Adrenal gland (tissue), 19 donors: Measurements from ENCODE around the gene PROK1. TPM values are rescaled to one million over a fixed set of nuclear protein-coding genes. Genes with fewer than 3 reads are reported as not detected.
"Not testable (repeated sequence)": the region's sequence is repeated elsewhere in the genome, so short reads cannot be mapped to it uniquely, and the experiment has no call there.

Source experiments
- DNase-seq, 7 donors: peaks; one replicate each; pipeline ENCODE4 v3.0.0-alpha.2; 2019 to 2020
- H3K27ac ChIP-seq, 5 donors: fragments of 200-600 bp; sonication (generic) in 4 of 5; 1 replicate in 3 of 5; 2 replicates in 2 of 5; pipeline versions ENCODE4 v1.5.1 to v1.8.0; 2016 to 2020; ENCODE audit warnings: mild to moderate bottlenecking in 1 of 5
- H3K27me3 ChIP-seq: fragments of 200-600 bp; 2 replicates; pipeline ENCODE4 v1.8.0; 2021
- H3K36me3 ChIP-seq, 2 donors: fragments of 200-600 bp; replicated peaks in 1 of 2; 1 replicate in 1 of 2; 2 replicates in 1 of 2; pipeline versions ENCODE4 v1.5.1 to v1.8.0; 2018 to 2022
- H3K4me1 ChIP-seq, 2 donors: fragments of 200-600 bp; replicated peaks in 1 of 2; 1 replicate in 1 of 2; 2 replicates in 1 of 2; pipeline versions ENCODE4 v1.5.1 to v1.8.0; 2018 to 2021
- H3K4me3 ChIP-seq, 4 donors: fragments of 200-600 bp; sonication (generic) in 3 of 4; one replicate each; pipeline ENCODE4 v1.5.1; 2016 to 2018
- H3K9me3 ChIP-seq, 3 donors: fragments of 200-600 bp; sonication (generic) in 1 of 3; replicated peaks in 1 of 3; 1 replicate in 2 of 3; 2 replicates in 1 of 3; pipeline versions ENCODE4 v1.5.1 to v1.8.0; 2016 to 2021
- POLR2A ChIP-seq, 2 donors: fragments of 450-650 bp; IDR thresholded peaks; one replicate each; pipeline ENCODE4 v1.6.1; 2017; ENCODE audit warnings: antibody characterized with exemption in 2 of 2, mild to moderate bottlenecking in 2 of 2, moderate library complexity in 1 of 2
- WGBS, 4 donors: extraction: QIAGEN DNeasy Blood & Tissue Kit in 2 of 4; methylation state at CpG; one replicate each; pipeline versions ENCODE4 v1.1.5 to v1.1.7; 2013 to 2017; 5-methylcytosine and 5-hydroxymethylcytosine counted together
- intact Hi-C, 2 donors: fragments of 100-400 bp; cut with DNase I; formaldehyde crosslinking; loops; one replicate each; pipeline versions ENCODE4 v1.14.1 to v1.15.0; 2022 to 2023
- long read RNA-seq, 10 donors: library from polyadenylated mRNA in 3 of 10; unstranded in 2 of 10; stranded (forward) in 1 of 10; transcript quantifications; one replicate each; pipeline ENCODE4 v2.0.0 and lab custom pipeline, GENCODE V29; 2021 to 2026
- polyA plus RNA-seq, 3 donors: library from polyadenylated mRNA; stranded (reverse); fragments of 200-250 nt in 2 of 3; fragments of 350-450 nt in 1 of 3; fragmentation: Illumina TruSeq in 1 of 3; extraction: RNeasy Lipid Tissue Mini Kit (QIAGEN cat#74804) in 1 of 3; gene quantifications; one replicate each; pipeline ENCODE4 v1.2.3, GENCODE V29; 2013 to 2014
- total RNA-seq, 9 donors: library from RNA; depleted of rRNA in 4 of 9; stranded (reverse); fragments of >200 nt in 4 of 9; fragments of 120-200 nt in 1 of 9; fragmentation: NEBNext Ultra II Directional in 1 of 9; extraction: Animal tissue kit (Norgen Biotek cat#: 25700) in 1 of 9; gene quantifications; one replicate each; pipeline versions ENCODE4 v1.1.0 to v1.2.4, GENCODE V29; 2013 to 2023
- TF ChIP-seq, protein P1 (sequence below), 6 experiments: fragments of 450-650 bp in 4 of 6; fragments of 200-600 bp in 2 of 6; sonication (generic) in 1 of 6; IDR thresholded peaks; 1 replicate in 5 of 6; 2 replicates in 1 of 6; pipeline versions ENCODE4 v1.5.1 to v1.8.0; 2016 to 2021; ENCODE audit warnings: antibody characterized with exemption in 6 of 6, mild to moderate bottlenecking in 2 of 6, moderate library complexity in 1 of 6
- donor health status: healthy with polysubstance abuse.
- donor health status: Bipolar disorder and iron deficiency.
- donor health status: DM: yes; HTN: yes; CAD: no.
- donor health status: DM: no; HTN: no; CAD: no.
- donor health status: DM: no; HTN: no; CAD: no.
- donor health status: DM: yes; HTN: yes; CAD: no.

Gene PROK1, protein sequence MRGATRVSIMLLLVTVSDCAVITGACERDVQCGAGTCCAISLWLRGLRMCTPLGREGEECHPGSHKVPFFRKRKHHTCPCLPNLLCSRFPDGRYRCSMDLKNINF
- total RNA-seq = 10 to 100 TPM in 1 of 9 donors, 1 to 10 TPM in 6, under 1 TPM in 1, not detected in 1; 0.76 to 12.9 (median 6.4) TPM
- 1 to 10 TPM; 4.0 to 6.2 (median 4.8) TPM for polyA plus RNA-seq
- long read RNA-seq, donor 1 = 0 reads
- long read RNA-seq, donor 2 = 0 reads
- long read RNA-seq, donor 3 = 0 reads
- long read RNA-seq, donor 4, partial matches to known transcripts = 0 of 4 reads
- long read RNA-seq, donor 4, other reads (novel, unspliced or antisense) = 0 of 4 reads
- long read RNA-seq, donor 5, partial matches to known transcripts = 4 of 8 reads
- long read RNA-seq, donor 5, other reads (novel, unspliced or antisense) = 0 of 8 reads
- long read RNA-seq, donor 6 = 0 reads
- long read RNA-seq, donor 7 = 0 reads
- long read RNA-seq, donor 8 = 0 reads
- long read RNA-seq, donor 9 = 0 reads
- long read RNA-seq, donor 10 = 0 reads

DNA sequence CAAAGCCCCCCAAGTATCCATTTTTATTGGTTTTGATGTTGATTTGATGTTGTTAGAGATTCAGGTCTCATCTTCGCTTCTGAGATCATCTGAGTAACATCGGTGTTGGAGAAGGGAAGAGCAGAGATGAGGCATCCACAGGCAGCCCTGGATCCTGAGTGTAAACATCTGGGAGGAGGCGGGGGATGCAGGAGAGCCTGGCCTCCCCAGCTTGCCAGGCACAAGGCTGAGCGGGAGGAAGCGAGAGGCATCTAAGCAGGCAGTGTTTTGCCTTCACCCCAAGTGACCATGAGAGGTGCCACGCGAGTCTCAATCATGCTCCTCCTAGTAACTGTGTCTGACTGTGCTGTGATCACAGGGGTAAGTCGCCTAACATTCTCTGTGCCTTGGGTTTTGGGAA lies at the start of gene PROK1:
Gene PROK1, plus strand, starts transcription at position 221 of the 400 bp plus-strand sequence. Its CDS starts 68 bp downstream, at position 289.
- intact Hi-C loops = loop anchor here in 1 of 2 donors (10.0 kb wide), 1 partner anchor 136 kb away; no protein-coding TSS in a partner anchor
- TF ChIP-seq POLR2A (IDR thresholded peaks at IDR 0.05) = no peak
- TF ChIP-seq, protein P1, sequence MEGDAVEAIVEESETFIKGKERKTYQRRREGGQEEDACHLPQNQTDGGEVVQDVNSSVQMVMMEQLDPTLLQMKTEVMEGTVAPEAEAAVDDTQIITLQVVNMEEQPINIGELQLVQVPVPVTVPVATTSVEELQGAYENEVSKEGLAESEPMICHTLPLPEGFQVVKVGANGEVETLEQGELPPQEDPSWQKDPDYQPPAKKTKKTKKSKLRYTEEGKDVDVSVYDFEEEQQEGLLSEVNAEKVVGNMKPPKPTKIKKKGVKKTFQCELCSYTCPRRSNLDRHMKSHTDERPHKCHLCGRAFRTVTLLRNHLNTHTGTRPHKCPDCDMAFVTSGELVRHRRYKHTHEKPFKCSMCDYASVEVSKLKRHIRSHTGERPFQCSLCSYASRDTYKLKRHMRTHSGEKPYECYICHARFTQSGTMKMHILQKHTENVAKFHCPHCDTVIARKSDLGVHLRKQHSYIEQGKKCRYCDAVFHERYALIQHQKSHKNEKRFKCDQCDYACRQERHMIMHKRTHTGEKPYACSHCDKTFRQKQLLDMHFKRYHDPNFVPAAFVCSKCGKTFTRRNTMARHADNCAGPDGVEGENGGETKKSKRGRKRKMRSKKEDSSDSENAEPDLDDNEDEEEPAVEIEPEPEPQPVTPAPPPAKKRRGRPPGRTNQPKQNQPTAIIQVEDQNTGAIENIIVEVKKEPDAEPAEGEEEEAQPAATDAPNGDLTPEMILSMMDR (IDR thresholded peaks at IDR 0.05) = no peak
- Histone ChIP-seq H3K4me1 (no peaks in the 10 kb centered on the region), H3K36me3 (no peaks in the 10 kb centered on the region), H3K9me3 (no peaks in the 10 kb centered on the region), H3K27ac (peak within 1 kb of the TSS in 1 of 5 donors; percentile 48), H3K27me3 (no peaks in the 10 kb centered on the region), H3K4me3 (no peak within 1 kb of the TSS)
- no peak for DNase-seq
- 44 to 62% (median 61%) methylated on average over 8 of the region's 8 CpGs for WGBS, 4 donors

DNA sequence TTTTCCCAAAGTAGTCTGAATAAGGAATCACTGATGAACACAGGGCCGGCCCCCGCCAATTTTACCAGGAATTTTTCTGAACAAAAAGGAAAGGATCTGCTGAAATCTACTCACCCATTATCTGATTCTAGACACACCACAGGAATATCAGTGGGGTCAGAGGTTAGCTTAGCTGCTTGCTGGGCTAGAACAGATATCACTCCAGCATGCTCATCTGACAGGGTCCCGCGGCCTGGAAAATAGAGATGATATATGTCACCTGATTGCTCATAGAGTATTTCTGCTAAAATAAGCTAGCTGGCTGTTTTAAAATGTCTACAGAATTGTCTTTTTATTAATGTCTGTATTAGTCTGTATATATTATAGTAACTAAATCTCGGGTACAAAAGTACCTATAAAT lies 47.1 kb upstream of the PROK1 start:
- H3K4me3 ChIP-seq = no peak overlapping the region
- TF ChIP-seq, protein P1 (IDR thresholded peaks at IDR 0.05) = no peak
- TF ChIP-seq POLR2A (IDR thresholded peaks at IDR 0.05) = no peak
- H3K4me1 ChIP-seq = peaks cover 0 to 20% of the 10 kb centered on the region in 2 donors
- H3K27ac ChIP-seq = no peak overlapping the region
- intact Hi-C loops = loop anchor here (10.0 kb wide), 1 partner anchor 59 kb away; no protein-coding TSS in a partner anchor
- no peaks in the 10 kb centered on the region for H3K9me3 ChIP-seq
- H3K27me3 ChIP-seq = no peaks in the 10 kb centered on the region
- peaks cover 0 to 64% of the 10 kb centered on the region in 2 donors for H3K36me3 ChIP-seq
- no peak for DNase-seq
- 89 to 97% (median 93%) methylated on average over 5 of the region's 5 CpGs for WGBS, 4 donors

DNA sequence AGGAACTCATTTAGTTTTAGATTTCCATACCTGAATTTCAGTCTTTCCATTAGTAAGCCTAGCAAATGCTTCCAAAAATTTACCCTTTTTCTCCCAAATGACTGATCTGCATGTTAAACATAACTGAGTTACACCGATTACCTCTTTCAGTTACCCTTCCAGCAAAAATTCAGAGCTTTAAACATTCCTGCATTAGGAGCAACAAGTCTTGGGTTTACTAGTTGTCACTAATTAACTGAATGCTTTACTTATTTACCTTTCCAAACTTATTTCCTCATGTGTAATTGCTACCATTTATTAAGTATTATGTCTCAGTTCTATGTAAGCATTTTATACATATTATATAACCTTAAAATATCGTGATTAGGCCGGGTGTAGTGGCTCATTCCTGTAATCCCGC lies 46.5 kb upstream of the PROK1 start:
- intact Hi-C loops = loop anchor here (10.0 kb wide), 1 partner anchor 60 kb away; no protein-coding TSS in a partner anchor
- Histone ChIP-seq H3K36me3 (peaks cover 0 to 63% of the 10 kb centered on the region in 2 donors), H3K9me3 (no peaks in the 10 kb centered on the region), H3K4me3 (no peak overlapping the region), H3K4me1 (peaks cover 0 to 20% of the 10 kb centered on the region in 2 donors), H3K27me3 (no peaks in the 10 kb centered on the region), H3K27ac (no peak overlapping the region)
- no peak for TF ChIP-seq POLR2A (IDR thresholded peaks at IDR 0.05)
- TF ChIP-seq, protein P1 (IDR thresholded peaks at IDR 0.05) = no peak
- DNase-seq = no peak
- 86 to 95% (median 93%) methylated on average over 4 of the region's 4 CpGs for WGBS, 4 donors

DNA sequence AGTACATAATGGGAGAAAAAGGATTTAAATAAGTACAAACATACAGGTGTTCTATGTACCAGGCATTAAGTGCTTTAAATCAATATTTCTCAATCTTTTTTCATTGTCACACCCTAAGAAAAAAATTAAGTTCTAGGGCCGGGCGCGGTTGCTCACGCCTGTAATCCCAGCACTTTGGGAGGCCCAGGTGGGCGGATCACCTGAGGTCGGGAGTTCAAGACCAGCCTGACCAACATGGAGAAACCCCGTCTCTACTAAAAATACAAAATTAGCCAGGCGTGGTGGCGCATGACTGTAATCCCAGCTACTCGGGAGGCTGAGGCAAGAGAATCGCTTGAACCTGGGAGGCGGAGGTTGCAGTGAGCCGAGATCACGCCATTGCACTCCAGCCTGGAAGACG lies 44.5 kb upstream of the PROK1 start:
- H3K27me3 ChIP-seq, DNase-seq, H3K9me3 ChIP-seq: not testable (repeated sequence)
- WGBS, 4 donors = 80 to 84% (median 83%) methylated on average over 15 of the region's 15 CpGs
- Histone ChIP-seq H3K36me3 (peaks cover 0 to 44% of the 10 kb centered on the region in 2 donors), H3K4me3 (peak overlapping the region in 2 of 4 donors; percentile 63 to 95), H3K4me1 (peaks cover 0 to 20% of the 10 kb centered on the region in 2 donors), H3K27ac (peak overlapping the region in 3 of 5 donors; percentile 87 to 98 (median 95))
- intact Hi-C loops = loop anchor here (10.0 kb wide), 1 partner anchor 62 kb away; no protein-coding TSS in a partner anchor
